ENCODE measurements around the gene SUSD3. TPM values are rescaled to one million over a fixed set of nuclear protein-coding genes. Genes with fewer than 3 reads are reported as not detected.
"Not testable (repeated sequence)": the region's sequence is repeated elsewhere in the genome, so short reads cannot be mapped to it uniquely, and the experiment has no call there.

The SUSD3 gene
- total RNA-seq, 6 experiments from 2014 or later = 6.5 to 51.5 (median 31.2) TPM

- TF ChIP-seq CTCF (IDR thresholded peaks at IDR 0.05) (no peak), POLR2A (IDR thresholded peaks at IDR 0.05) (peak; percentile 61)
- H3K9me3 ChIP-seq = no peaks in the 10 kb centered on the region
- 0% methylated on average over 4 of the region's 17 CpGs for WGBS (ENCODE audit: insufficient coverage, low coverage, low lambda C conversion rate, missing lambda C conversion rate)
These were observed 57.8 kb downstream of the SUSD3 start for GRCh38 chr9:93116072-93116961.

GRCh38 chr9:93117521-93117920, 59.0 kb downstream of the SUSD3 start:
- not testable (repeated sequence) for ATAC-seq, H3K4me3 ChIP-seq, H3K36me3 ChIP-seq, H3K27ac ChIP-seq, H3K9me3 ChIP-seq, H3K27me3 ChIP-seq
- WGBS (ENCODE audit: insufficient coverage, low coverage, low lambda C conversion rate, missing lambda C conversion rate) = 93% methylated on average over 9 of the region's 9 CpGs
- DNase-seq = peak in 1 of 3 donors; percentile 15
- peaks cover 0 to 25% (median 6%) of the 10 kb centered on the region in 4 donors for H3K4me1 ChIP-seq
- intact Hi-C loops (cut with DNase I) = loop anchor here in 1 of 2 donors (10.0 kb wide), 1 partner anchor 187 kb away; no protein-coding TSS in a partner anchor

More at GRCh38 chr9:93116072-93116961, 57.8 kb downstream of the SUSD3 start:
- intact Hi-C loops (cut with DNase I) = loop anchor here in 1 of 2 donors (10.0 kb wide), 1 partner anchor 188 kb away; no protein-coding TSS in a partner anchor
- DNase-seq (peak; percentile 88 to 92 (median 89)), ATAC-seq (peak; percentile 69 to 78 (median 72))
- H3K27me3 ChIP-seq = no peaks in the 10 kb centered on the region
- peaks cover 0 to 25% (median 6%) of the 10 kb centered on the region in 4 donors for H3K4me1 ChIP-seq
- H3K36me3 ChIP-seq = peaks cover 0 to 1% (median 0%) of the 10 kb centered on the region in 4 donors
- H3K4me3 ChIP-seq = peak overlapping the region in 1 of 3 donors; percentile 24
- H3K27ac ChIP-seq = peak overlapping the region; percentile 70 to 91 (median 79)

GRCh38 chr9:93117924-93118862, 59.7 kb downstream of the SUSD3 start:
- H3K4me3 ChIP-seq = no peak overlapping the region
- WGBS (ENCODE audit: insufficient coverage, low coverage, low lambda C conversion rate, missing lambda C conversion rate) = 94% methylated on average over 9 of the region's 12 CpGs
- intact Hi-C loops (cut with DNase I) = loop anchor here in 1 of 2 donors (10.0 kb wide), 1 partner anchor 187 kb away; no protein-coding TSS in a partner anchor
- ATAC-seq (no peak), DNase-seq (peak; percentile 13 to 54 (median 43))
- H3K27ac ChIP-seq = no peak overlapping the region
- H3K9me3 ChIP-seq = no peaks in the 10 kb centered on the region
- no peak for TF ChIP-seq CTCF (IDR thresholded peaks at IDR 0.05)
- TF ChIP-seq POLR2A (IDR thresholded peaks at IDR 0.05) = no peak
- peaks cover 0 to 14% (median under 1%) of the 10 kb centered on the region in 4 donors for H3K36me3 ChIP-seq
- H3K4me1 ChIP-seq = peaks cover 0 to 25% (median 6%) of the 10 kb centered on the region in 4 donors
- no peaks in the 10 kb centered on the region for H3K27me3 ChIP-seq

- intact Hi-C loops (cut with DNase I) = loop anchor here in 1 of 2 donors (10.0 kb wide), 1 partner anchor 186 kb away; no protein-coding TSS in a partner anchor
- H3K4me1 ChIP-seq = peaks cover 0 to 25% (median 6%) of the 10 kb centered on the region in 4 donors
- ATAC-seq (peak in 3 of 4 donors; percentile 1 to 14 (median 2)), DNase-seq (peak; percentile 31 to 67 (median 63))
- no peaks in the 10 kb centered on the region for H3K27me3 ChIP-seq
- H3K27ac ChIP-seq = peak overlapping the region; percentile 13 to 78 (median 47)
- peaks cover 0 to 21% (median 6%) of the 10 kb centered on the region in 4 donors for H3K36me3 ChIP-seq
- H3K9me3 ChIP-seq = no peaks in the 10 kb centered on the region
- no peak overlapping the region for H3K4me3 ChIP-seq
- TF ChIP-seq POLR2A (IDR thresholded peaks at IDR 0.05) = no peak
- TF ChIP-seq CTCF (IDR thresholded peaks at IDR 0.05) = no peak
- 83% methylated on average over 8 of the region's 12 CpGs for WGBS (ENCODE audit: insufficient coverage, low coverage, low lambda C conversion rate, missing lambda C conversion rate)
These were observed 60.6 kb downstream of the SUSD3 start for GRCh38 chr9:93118863-93119702.
